ENCODE data around the gene HPSE2. TPM values are rescaled to one million over a fixed set of nuclear protein-coding genes. Genes with fewer than 3 reads are reported as not detected.

The HPSE2 gene
- total and polyA plus RNA-seq, 2 of the 13 experiments (the other 11 are each of a cell fraction or from before 2014, with no cell fraction given) = 0.01 TPM; not detected in 1

DNA sequence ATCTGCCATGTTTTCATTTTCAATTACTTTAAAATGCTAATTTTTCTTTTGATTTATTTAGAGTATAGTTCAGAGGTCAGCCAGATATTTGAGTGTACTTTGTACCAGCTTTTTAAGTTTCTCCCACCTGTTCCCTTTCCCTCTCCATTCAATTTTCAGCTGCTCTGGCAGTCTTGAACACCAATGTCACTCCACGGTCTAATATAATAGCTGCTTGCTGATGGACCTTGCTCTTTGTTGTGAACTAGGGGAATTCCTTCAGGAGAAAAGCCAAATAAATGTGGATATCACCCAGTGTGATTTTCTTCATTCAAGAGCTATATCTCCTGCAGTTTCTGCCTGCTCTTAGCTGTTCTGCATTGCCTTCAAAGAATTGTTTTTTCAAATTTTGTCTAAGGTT, 785.0 kb downstream of the HPSE2 start:
- no peak for ATAC-seq
- H3K79me2 ChIP-seq (ENCODE audit: insufficient read depth, low read length) = peaks cover 3% of the 10 kb centered on the region
- DNase-seq (ENCODE audit: low spot score) = no peak
- in situ Hi-C loops (cut with HindIII; ENCODE audit: extremely low pct_ligation_motif_present, low pct_unique_long_range_greater_than_20kb) (loop anchor here (25.0 kb wide), 1 partner anchor 587 kb away; no protein-coding TSS in a partner anchor), intact Hi-C loops (cut with micrococcal nuclease; ENCODE audit: unreplicated experiment) (no loop called here)
- H4K20me1 ChIP-seq (ENCODE audit: insufficient read depth, low read length) = no peaks in the 10 kb centered on the region
- H3K4me3 ChIP-seq (replicated peaks in 1 of 3; ENCODE audit: insufficient read depth in 1 of 3, low read depth in 2 of 3, low read length in 3 of 3) = no peak overlapping the region
- H2AFZ ChIP-seq (ENCODE audit: low read length) = no peak overlapping the region
- no peak overlapping the region for H3K4me2 ChIP-seq (ENCODE audit: low read depth, low read length)
- ChIA-PET CTCF (ENCODE audit: low intra/inter-chr PET ratio, low total read pairs) (no interaction called here), POLR2A (no interaction called here)
- BruUV-seq (replicated peaks) = no TSS peak
- H3K36me3 ChIP-seq (replicated peaks in 1 of 2; ENCODE audit: control insufficient read depth in 1 of 2, insufficient read depth in 2 of 2, low read length in 2 of 2) = no peaks in the 10 kb centered on the region
- peaks cover 34% of the 10 kb centered on the region for H3K4me1 ChIP-seq (ENCODE audit: insufficient read depth, low read length)
- H3K9me3 ChIP-seq (ENCODE audit: low read length) = no peaks in the 10 kb centered on the region
- 0% methylated on average over 1 of the region's 1 CpG for WGBS (ENCODE audit: low lambda C conversion rate)
- no peaks in the 10 kb centered on the region for H3K27me3 ChIP-seq (ENCODE audit: control insufficient read depth in 1 of 2, insufficient read depth in 2 of 2, low read length in 2 of 2)
- no peak for FAIRE-seq
- H3K9ac ChIP-seq (ENCODE audit: insufficient read depth, low read depth, low read length) = no peak overlapping the region
- no peak overlapping the region for H3K27ac ChIP-seq (ENCODE audit: extremely low read length, insufficient read depth, low read length)
- no peak for TF ChIP-seq TSC22D2 (CRISPR knock-in tag; IDR thresholded peaks at IDR 0.05; ENCODE audit: borderline replicate concordance)
- TF ChIP-seq ZNF841 (CRISPR knock-in tag; IDR thresholded peaks at IDR 0.05; ENCODE audit: borderline replicate concordance) = no peak
- TF ChIP-seq, protein P1, sequence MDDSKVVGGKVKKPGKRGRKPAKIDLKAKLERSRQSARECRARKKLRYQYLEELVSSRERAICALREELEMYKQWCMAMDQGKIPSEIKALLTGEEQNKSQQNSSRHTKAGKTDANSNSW (CRISPR knock-in tag; IDR thresholded peaks at IDR 0.05; ENCODE audit: borderline replicate concordance) = no peak
- TF ChIP-seq, protein P2, sequence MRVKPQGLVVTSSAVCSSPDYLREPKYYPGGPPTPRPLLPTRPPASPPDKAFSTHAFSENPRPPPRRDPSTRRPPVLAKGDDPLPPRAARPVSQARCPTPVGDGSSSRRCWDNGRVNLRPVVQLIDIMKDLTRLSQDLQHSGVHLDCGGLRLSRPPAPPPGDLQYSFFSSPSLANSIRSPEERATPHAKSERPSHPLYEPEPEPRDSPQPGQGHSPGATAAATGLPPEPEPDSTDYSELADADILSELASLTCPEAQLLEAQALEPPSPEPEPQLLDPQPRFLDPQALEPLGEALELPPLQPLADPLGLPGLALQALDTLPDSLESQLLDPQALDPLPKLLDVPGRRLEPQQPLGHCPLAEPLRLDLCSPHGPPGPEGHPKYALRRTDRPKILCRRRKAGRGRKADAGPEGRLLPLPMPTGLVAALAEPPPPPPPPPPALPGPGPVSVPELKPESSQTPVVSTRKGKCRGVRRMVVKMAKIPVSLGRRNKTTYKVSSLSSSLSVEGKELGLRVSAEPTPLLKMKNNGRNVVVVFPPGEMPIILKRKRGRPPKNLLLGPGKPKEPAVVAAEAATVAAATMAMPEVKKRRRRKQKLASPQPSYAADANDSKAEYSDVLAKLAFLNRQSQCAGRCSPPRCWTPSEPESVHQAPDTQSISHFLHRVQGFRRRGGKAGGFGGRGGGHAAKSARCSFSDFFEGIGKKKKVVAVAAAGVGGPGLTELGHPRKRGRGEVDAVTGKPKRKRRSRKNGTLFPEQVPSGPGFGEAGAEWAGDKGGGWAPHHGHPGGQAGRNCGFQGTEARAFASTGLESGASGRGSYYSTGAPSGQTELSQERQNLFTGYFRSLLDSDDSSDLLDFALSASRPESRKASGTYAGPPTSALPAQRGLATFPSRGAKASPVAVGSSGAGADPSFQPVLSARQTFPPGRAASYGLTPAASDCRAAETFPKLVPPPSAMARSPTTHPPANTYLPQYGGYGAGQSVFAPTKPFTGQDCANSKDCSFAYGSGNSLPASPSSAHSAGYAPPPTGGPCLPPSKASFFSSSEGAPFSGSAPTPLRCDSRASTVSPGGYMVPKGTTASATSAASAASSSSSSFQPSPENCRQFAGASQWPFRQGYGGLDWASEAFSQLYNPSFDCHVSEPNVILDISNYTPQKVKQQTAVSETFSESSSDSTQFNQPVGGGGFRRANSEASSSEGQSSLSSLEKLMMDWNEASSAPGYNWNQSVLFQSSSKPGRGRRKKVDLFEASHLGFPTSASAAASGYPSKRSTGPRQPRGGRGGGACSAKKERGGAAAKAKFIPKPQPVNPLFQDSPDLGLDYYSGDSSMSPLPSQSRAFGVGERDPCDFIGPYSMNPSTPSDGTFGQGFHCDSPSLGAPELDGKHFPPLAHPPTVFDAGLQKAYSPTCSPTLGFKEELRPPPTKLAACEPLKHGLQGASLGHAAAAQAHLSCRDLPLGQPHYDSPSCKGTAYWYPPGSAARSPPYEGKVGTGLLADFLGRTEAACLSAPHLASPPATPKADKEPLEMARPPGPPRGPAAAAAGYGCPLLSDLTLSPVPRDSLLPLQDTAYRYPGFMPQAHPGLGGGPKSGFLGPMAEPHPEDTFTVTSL (CRISPR knock-in tag; IDR thresholded peaks at IDR 0.05; ENCODE audit: borderline replicate concordance) = no peak
- no peak for TF ChIP-seq ZMAT3 (CRISPR knock-in tag; conservative IDR thresholded peaks at IDR 0.05)
- TF ChIP-seq ZSCAN21 (CRISPR knock-in tag; IDR thresholded peaks at IDR 0.05; ENCODE audit: borderline replicate concordance) = no peak
- TF ChIP-seq EZH2 (conservative IDR thresholded peaks at IDR 0.05; ENCODE audit: low read depth, low read length) = no peak
- TF ChIP-seq, protein P3, sequence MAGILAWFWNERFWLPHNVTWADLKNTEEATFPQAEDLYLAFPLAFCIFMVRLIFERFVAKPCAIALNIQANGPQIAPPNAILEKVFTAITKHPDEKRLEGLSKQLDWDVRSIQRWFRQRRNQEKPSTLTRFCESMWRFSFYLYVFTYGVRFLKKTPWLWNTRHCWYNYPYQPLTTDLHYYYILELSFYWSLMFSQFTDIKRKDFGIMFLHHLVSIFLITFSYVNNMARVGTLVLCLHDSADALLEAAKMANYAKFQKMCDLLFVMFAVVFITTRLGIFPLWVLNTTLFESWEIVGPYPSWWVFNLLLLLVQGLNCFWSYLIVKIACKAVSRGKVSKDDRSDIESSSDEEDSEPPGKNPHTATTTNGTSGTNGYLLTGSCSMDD (CRISPR knock-in tag; IDR thresholded peaks at IDR 0.05) = no peak
- TF ChIP-seq, protein P4, sequence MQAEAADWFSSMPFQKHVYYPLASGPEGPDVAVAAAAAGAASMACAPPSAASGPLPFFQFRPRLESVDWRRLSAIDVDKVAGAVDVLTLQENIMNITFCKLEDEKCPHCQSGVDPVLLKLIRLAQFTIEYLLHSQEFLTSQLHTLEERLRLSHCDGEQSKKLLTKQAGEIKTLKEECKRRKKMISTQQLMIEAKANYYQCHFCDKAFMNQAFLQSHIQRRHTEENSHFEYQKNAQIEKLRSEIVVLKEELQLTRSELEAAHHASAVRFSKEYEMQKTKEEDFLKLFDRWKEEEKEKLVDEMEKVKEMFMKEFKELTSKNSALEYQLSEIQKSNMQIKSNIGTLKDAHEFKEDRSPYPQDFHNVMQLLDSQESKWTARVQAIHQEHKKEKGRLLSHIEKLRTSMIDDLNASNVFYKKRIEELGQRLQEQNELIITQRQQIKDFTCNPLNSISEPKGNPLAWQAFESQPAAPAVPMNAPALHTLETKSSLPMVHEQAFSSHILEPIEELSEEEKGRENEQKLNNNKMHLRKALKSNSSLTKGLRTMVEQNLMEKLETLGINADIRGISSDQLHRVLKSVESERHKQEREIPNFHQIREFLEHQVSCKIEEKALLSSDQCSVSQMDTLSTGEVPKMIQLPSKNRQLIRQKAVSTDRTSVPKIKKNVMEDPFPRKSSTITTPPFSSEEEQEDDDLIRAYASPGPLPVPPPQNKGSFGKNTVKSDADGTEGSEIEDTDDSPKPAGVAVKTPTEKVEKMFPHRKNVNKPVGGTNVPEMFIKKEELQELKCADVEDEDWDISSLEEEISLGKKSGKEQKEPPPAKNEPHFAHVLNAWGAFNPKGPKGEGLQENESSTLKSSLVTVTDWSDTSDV (CRISPR knock-in tag; IDR thresholded peaks at IDR 0.05) = no peak
- TF ChIP-seq GZF1 (CRISPR knock-in tag; IDR thresholded peaks at IDR 0.05) = no peak
- no peak for TF ChIP-seq TBX2 (CRISPR knock-in tag; IDR thresholded peaks at IDR 0.05; ENCODE audit: borderline replicate concordance)
- TF ChIP-seq, protein P5, sequence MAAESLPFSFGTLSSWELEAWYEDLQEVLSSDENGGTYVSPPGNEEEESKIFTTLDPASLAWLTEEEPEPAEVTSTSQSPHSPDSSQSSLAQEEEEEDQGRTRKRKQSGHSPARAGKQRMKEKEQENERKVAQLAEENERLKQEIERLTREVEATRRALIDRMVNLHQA (CRISPR knock-in tag; IDR thresholded peaks at IDR 0.05) = no peak
- no peak for TF ChIP-seq HNRNPL (IDR thresholded peaks at IDR 0.05; ENCODE audit: low read depth, low read length)
- TF ChIP-seq PCBP1 (IDR thresholded peaks at IDR 0.05; ENCODE audit: borderline replicate concordance, low read depth, low read length) = no peak
